ENCODE results near the gene CDON. TPM values are rescaled to one million over a fixed set of nuclear protein-coding genes. Genes with fewer than 3 reads are reported as not detected.

CDON gene
- total RNA-seq, 1 donor from 2014 or later, result 33.0 TPM

DNA sequence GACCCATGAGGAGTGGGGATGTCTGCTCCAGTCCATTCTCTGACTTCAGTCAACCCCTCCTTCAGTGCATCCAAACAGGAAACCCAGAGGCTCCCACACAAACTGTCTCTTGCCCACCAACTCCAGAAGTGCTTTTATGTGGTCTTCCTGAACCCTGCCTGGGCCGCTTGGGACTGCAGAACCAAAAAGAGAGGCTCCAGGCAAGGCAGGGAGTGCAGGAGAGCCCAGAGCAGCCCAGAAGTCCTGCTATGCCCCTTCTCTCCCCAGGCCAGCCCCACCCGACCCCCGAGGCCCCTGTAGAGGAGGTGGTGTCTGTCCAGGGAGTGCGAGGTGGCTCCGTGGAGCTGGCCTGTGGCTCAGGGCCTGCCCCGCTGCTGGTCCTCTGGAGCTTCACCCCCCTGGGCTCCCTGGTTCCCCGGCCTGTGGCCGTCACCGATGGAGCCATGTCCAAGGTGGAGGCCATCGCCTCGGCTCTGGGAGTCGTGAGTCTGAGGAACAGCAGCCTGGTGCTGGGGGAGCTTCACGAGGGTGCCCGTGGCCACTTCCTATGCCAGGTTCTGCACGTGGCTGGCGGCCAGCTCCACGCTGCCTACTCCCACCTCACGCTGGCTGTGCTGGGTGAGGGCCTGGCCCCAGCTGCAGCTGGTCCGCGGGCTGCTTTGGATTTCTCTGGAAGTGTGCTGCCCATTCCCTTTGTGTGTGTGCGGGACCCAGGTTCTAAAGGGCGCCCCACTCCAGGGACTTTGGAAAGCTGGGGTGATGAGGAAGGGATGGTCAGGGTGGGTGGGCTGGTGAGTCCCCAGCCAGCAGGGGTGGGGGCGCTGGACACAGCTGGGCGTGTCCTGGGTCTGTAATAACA, 115.0 kb downstream of the CDON start:
- no peak overlapping the region for H3K4me3 ChIP-seq
- TF ChIP-seq, protein P1, sequence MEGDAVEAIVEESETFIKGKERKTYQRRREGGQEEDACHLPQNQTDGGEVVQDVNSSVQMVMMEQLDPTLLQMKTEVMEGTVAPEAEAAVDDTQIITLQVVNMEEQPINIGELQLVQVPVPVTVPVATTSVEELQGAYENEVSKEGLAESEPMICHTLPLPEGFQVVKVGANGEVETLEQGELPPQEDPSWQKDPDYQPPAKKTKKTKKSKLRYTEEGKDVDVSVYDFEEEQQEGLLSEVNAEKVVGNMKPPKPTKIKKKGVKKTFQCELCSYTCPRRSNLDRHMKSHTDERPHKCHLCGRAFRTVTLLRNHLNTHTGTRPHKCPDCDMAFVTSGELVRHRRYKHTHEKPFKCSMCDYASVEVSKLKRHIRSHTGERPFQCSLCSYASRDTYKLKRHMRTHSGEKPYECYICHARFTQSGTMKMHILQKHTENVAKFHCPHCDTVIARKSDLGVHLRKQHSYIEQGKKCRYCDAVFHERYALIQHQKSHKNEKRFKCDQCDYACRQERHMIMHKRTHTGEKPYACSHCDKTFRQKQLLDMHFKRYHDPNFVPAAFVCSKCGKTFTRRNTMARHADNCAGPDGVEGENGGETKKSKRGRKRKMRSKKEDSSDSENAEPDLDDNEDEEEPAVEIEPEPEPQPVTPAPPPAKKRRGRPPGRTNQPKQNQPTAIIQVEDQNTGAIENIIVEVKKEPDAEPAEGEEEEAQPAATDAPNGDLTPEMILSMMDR (IDR thresholded peaks at IDR 0.05), result no peak
- no peak overlapping the region for H3K27ac ChIP-seq
- no peak for DNase-seq (ENCODE audit: low spot score in 2 of 2)
- no peaks in the 10 kb centered on the region for H3K36me3 ChIP-seq
- H3K9me3 ChIP-seq, result no peaks in the 10 kb centered on the region
- intact Hi-C loops (cut with DNase I), result no loop called here
- no peaks in the 10 kb centered on the region for H3K4me1 ChIP-seq
- H3K27me3 ChIP-seq, result no peaks in the 10 kb centered on the region

DNA sequence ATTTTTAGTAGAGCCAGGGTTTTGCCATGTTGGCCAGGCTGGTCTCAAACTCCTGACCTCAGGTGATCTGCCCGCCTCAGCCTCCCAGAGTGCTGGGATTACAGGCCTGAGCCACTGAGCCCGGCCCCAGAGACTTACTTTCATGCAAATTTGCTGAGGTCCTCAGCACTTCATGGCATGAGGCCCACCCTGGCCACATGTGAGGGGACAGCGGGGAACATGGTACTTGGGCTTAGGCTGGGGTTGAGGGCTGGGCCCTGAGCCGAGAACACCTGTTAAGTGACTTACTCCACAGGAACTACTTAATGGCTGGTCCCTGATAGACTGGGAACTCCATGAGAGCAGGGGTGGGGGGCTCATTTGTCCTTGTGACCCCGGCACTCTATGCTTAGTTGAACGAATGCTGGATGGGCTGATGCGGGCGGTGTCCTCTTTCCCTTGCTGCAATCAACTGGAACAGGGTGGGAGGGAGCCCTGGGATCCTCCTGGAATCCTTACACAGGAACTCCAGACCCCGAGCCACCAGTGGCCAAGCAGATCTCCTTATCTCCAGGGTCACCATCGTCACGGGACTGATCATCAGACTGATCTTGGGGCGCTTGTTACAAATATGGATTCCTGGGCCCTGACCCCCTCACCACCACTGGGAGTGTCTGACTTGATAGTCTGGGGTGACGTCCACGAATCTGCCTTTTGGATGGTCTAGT, 115.8 kb downstream of the CDON start:
- H3K4me1 ChIP-seq, result no peaks in the 10 kb centered on the region
- no peaks in the 10 kb centered on the region for H3K36me3 ChIP-seq
- DNase-seq (ENCODE audit: low spot score in 2 of 2), result no peak
- no peaks in the 10 kb centered on the region for H3K27me3 ChIP-seq
- no peak overlapping the region for H3K27ac ChIP-seq
- H3K9me3 ChIP-seq, result no peaks in the 10 kb centered on the region
- TF ChIP-seq, protein P1 (IDR thresholded peaks at IDR 0.05), result no peak
- intact Hi-C loops (cut with DNase I), result no loop called here
- H3K4me3 ChIP-seq, result no peak overlapping the region

DNA sequence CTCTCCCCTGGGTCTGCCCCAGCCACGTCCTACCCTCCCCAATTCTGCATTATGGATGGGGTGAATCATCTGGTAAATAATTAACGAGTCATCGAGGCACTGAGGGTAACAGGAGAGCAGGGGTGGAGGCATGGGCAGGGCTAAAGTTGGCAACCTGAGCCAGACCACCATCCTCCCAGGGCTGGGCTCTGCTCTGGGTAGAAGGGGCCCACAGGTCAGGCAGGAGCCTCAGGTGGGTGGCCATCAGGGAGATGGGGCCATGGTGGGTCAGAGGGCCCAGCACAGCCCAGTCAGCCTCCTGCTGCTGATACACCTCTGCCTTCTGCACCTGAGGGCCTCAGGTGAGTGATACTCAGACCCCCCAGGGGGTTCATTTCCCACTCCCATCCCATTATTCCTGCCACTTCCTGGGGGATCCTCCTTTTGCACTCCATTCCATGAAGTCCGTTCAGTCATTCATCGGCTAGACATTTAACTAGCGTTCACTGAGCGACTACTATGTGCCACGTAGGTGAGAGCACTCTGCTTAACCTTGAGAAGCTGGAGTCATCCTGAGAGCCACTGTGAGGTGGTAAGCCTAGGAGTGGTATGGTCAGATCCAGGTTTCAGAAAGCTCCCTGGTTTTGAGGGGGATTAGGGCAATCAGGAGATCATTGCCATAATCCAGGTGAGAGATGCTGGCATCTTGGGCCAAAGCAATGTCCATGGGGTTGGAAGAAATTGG, 116.7 kb downstream of the CDON start, which contains the start of gene VSIG10L2:
TSS of gene VSIG10L2 (plus strand) at position 248 of the 724 bp plus-strand sequence. CDS start at position 260, 12 bp downstream.
- Histone ChIP-seq H3K9me3 (no peaks in the 10 kb centered on the region), H3K27me3 (no peaks in the 10 kb centered on the region), H3K4me3 (no peak within 1 kb of the TSS), H3K27ac (no peak within 1 kb of the TSS), H3K36me3 (no peaks in the 10 kb centered on the region), H3K4me1 (no peaks in the 10 kb centered on the region)
- TF ChIP-seq, protein P1 (IDR thresholded peaks at IDR 0.05), result no peak
- intact Hi-C loops (cut with DNase I), result no loop called here
- DNase-seq (ENCODE audit: low spot score in 2 of 2), result no peak

DNA sequence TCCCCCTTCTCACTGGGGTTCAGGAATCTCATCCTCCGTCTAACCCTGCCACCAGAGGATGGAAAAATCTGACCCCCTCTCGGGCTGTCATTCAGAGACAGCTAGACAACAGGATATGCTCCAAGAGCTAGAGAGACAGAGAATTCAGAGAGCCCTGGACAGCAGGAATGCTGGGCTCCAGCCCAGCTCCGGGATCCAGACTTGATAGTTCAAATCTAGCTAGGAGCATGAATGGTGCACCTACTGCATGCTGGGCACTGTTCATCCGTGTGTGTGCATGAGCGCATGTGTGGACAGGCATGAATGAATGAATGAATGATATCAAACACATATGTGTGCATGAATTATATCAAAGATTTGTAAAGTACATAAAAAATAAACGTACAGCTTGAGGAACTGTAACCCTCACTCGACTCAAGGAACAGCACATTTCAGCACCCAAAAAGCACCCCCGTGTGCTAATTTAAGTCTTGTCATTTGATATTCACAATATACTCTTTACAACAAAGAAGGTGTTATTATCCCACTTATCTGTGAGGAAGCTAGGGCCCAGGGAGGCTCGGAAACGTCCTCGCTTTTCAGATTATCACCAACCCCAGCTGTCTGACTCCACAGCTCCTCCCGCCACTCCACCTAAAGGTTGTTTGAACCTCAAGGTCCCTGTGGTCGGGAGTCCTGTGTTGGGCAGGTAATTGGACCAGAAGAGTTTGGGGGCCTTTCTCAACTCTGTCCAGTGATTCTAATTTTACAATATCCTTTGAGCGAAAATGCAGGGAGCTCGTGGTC, 117.5 kb downstream of the CDON start:
- intact Hi-C loops (cut with DNase I), result no loop called here
- no peak for DNase-seq (ENCODE audit: low spot score in 2 of 2)
- no peak overlapping the region for H3K27ac ChIP-seq
- no peak overlapping the region for H3K4me3 ChIP-seq
- H3K36me3 ChIP-seq, result no peaks in the 10 kb centered on the region
- no peaks in the 10 kb centered on the region for H3K9me3 ChIP-seq
- H3K27me3 ChIP-seq, result no peaks in the 10 kb centered on the region
- H3K4me1 ChIP-seq, result no peaks in the 10 kb centered on the region
- TF ChIP-seq, protein P1 (IDR thresholded peaks at IDR 0.05), result no peak

Measured in ascending aorta (tissue), 2 donors.